Activated T-cell treated with anti-CD3 and anti-CD28 coated beads, Interleukin-2, amount 50 U/mL, for 4 hours (primary cell): Measurements from ENCODE around the gene PLEKHG5. TPM values are rescaled to one million over a fixed set of nuclear protein-coding genes. Genes with fewer than 3 reads are reported as not detected.

Source experiments
- ATAC-seq, 2 donors: fragments of 200-7000 bp; cut with Tn5 transposase; one replicate each; pipeline ENCODE4 v1.10.0; 2021
- DNase-seq: peaks from one replicate; pipeline ENCODE4 v3.0.0-alpha.2; 2020
- H3K27me3 Mint-ChIP-seq: one replicate; pipeline ENCODE4 v1.8.0; 2021; ENCODE audit warnings: low read depth, mixed read lengths
- H3K36me3 Mint-ChIP-seq: one replicate; pipeline ENCODE4 v1.8.0; 2022; ENCODE audit warnings: mixed read lengths; ENCODE audit not compliant: insufficient read depth
- H3K4me1 Mint-ChIP-seq: one replicate; pipeline ENCODE4 v1.8.0; 2021; ENCODE audit warnings: low read depth, mixed read lengths
- H3K4me3 Mint-ChIP-seq: one replicate; pipeline ENCODE4 v1.8.0; 2021; ENCODE audit warnings: mild to moderate bottlenecking, moderate library complexity, mixed read lengths
- H3K9me3 Mint-ChIP-seq: one replicate; pipeline ENCODE4 v1.8.0; 2021; ENCODE audit warnings: mixed read lengths
- total RNA-seq, 3 donors: library from RNA; stranded (reverse); gene quantifications; one replicate each; pipeline ENCODE4 v1.2.1, GENCODE V29; 2021

The PLEKHG5 gene
- total RNA-seq, 3 donors from 2014 or later: 1.2 to 2.1 (median 1.4) TPM

- H3K36me3 Mint-ChIP-seq: no peaks in the 10 kb centered on the region
- H3K4me1 Mint-ChIP-seq: peaks cover 5% of the 10 kb centered on the region
- H3K27me3 Mint-ChIP-seq: no peaks in the 10 kb centered on the region
- ATAC-seq (peak in 1 of 2 donors; percentile 33), DNase-seq (no peak)
- no peak overlapping the region for H3K4me3 Mint-ChIP-seq
- no peaks in the 10 kb centered on the region for H3K9me3 Mint-ChIP-seq
Observed at GRCh38 chr1:6471086-6471969, 20.1 kb downstream of the PLEKHG5 start.

- Mint-ChIP-seq H3K27me3 (no peaks in the 10 kb centered on the region), H3K9me3 (no peaks in the 10 kb centered on the region), H3K4me3 (no peak overlapping the region), H3K4me1 (peaks cover 5% of the 10 kb centered on the region), H3K36me3 (no peaks in the 10 kb centered on the region)
- DNase-seq: no peak
- no peak for ATAC-seq
Observed at GRCh38 chr1:6470132-6471085, 21.1 kb downstream of the PLEKHG5 start.

- H3K4me1 Mint-ChIP-seq: peaks cover 12% of the 10 kb centered on the region
- no peak for DNase-seq
- H3K4me3 Mint-ChIP-seq: no peak overlapping the region
- H3K9me3 Mint-ChIP-seq: no peaks in the 10 kb centered on the region
- no peak for ATAC-seq
- no peaks in the 10 kb centered on the region for H3K27me3 Mint-ChIP-seq
- H3K36me3 Mint-ChIP-seq: peaks cover 7% of the 10 kb centered on the region
Observed at GRCh38 chr1:6468729-6469461, 22.6 kb downstream of the PLEKHG5 start.

- ATAC-seq (no peak), DNase-seq (no peak)
- Mint-ChIP-seq H3K4me1 (peaks cover 20% of the 10 kb centered on the region), H3K36me3 (peaks cover 11% of the 10 kb centered on the region), H3K4me3 (peak overlapping the region; percentile 43), H3K9me3 (no peaks in the 10 kb centered on the region), H3K27me3 (no peaks in the 10 kb centered on the region)
Observed at GRCh38 chr1:6467744-6468688, 23.5 kb downstream of the PLEKHG5 start.

- Mint-ChIP-seq H3K9me3 (no peaks in the 10 kb centered on the region), H3K27me3 (no peaks in the 10 kb centered on the region), H3K36me3 (peaks cover 14% of the 10 kb centered on the region), H3K4me1 (peaks cover 28% of the 10 kb centered on the region), H3K4me3 (peak overlapping the region; percentile 43)
- ATAC-seq (no peak), DNase-seq (no peak)
Observed at GRCh38 chr1:6467224-6467623, 24.2 kb downstream of the PLEKHG5 start.

GRCh38 chr1:6466751-6467150 is 24.7 kb downstream of the PLEKHG5 start:
- Mint-ChIP-seq H3K4me1 (peaks cover 32% of the 10 kb centered on the region), H3K9me3 (no peaks in the 10 kb centered on the region), H3K27me3 (no peaks in the 10 kb centered on the region), H3K36me3 (peaks cover 15% of the 10 kb centered on the region), H3K4me3 (peak overlapping the region; percentile 96)
- ATAC-seq (no peak), DNase-seq (no peak)

GRCh38 chr1:6466023-6466422 is 25.4 kb downstream of the PLEKHG5 start, which contains the start of gene TNFRSF25:
Gene TNFRSF25, minus strand, starts transcription at chr1:6466173. Its CDS starts 66 bp downstream, at chr1:6466107.
- ATAC-seq (peak; percentile 85 to 88), DNase-seq (peak; percentile 52)
- Mint-ChIP-seq H3K4me3 (peak within 1 kb of the TSS; percentile 96), H3K9me3 (no peaks in the 10 kb centered on the region), H3K27me3 (no peaks in the 10 kb centered on the region), H3K4me1 (peaks cover 37% of the 10 kb centered on the region), H3K36me3 (peaks cover 15% of the 10 kb centered on the region)

GRCh38 chr1:6465461-6466005 is 25.9 kb downstream of the PLEKHG5 start:
- Mint-ChIP-seq H3K9me3 (no peaks in the 10 kb centered on the region), H3K27me3 (no peaks in the 10 kb centered on the region), H3K4me1 (peaks cover 42% of the 10 kb centered on the region), H3K4me3 (peak overlapping the region; percentile 96), H3K36me3 (peaks cover 15% of the 10 kb centered on the region)
- ATAC-seq (peak; percentile 60 to 61), DNase-seq (peak; percentile 46)

GRCh38 chr1:6464915-6465314 is 26.6 kb downstream of the PLEKHG5 start:
- ATAC-seq (no peak), DNase-seq (no peak)
- no peaks in the 10 kb centered on the region for H3K9me3 Mint-ChIP-seq
- peaks cover 47% of the 10 kb centered on the region for H3K4me1 Mint-ChIP-seq
- H3K36me3 Mint-ChIP-seq: peaks cover 15% of the 10 kb centered on the region
- peak overlapping the region; percentile 96 for H3K4me3 Mint-ChIP-seq
- H3K27me3 Mint-ChIP-seq: no peaks in the 10 kb centered on the region

- Mint-ChIP-seq H3K9me3 (no peaks in the 10 kb centered on the region), H3K4me1 (peaks cover 51% of the 10 kb centered on the region), H3K36me3 (peaks cover 15% of the 10 kb centered on the region), H3K4me3 (peak overlapping the region; percentile 96), H3K27me3 (no peaks in the 10 kb centered on the region)
- no peak for ATAC-seq
- DNase-seq: peak; percentile 44
Observed at GRCh38 chr1:6464514-6464836, 27.0 kb downstream of the PLEKHG5 start.

- DNase-seq (no peak), ATAC-seq (no peak)
- H3K27me3 Mint-ChIP-seq: no peaks in the 10 kb centered on the region
- H3K36me3 Mint-ChIP-seq: peaks cover 15% of the 10 kb centered on the region
- peak overlapping the region; percentile 35 for H3K4me3 Mint-ChIP-seq
- H3K9me3 Mint-ChIP-seq: no peaks in the 10 kb centered on the region
- H3K4me1 Mint-ChIP-seq: peaks cover 55% of the 10 kb centered on the region
Observed at GRCh38 chr1:6463120-6463412, 28.4 kb downstream of the PLEKHG5 start.

GRCh38 chr1:6462412-6463119 is 28.9 kb downstream of the PLEKHG5 start:
- peak overlapping the region; percentile 38 for H3K4me3 Mint-ChIP-seq
- peaks cover 15% of the 10 kb centered on the region for H3K36me3 Mint-ChIP-seq
- peaks cover 55% of the 10 kb centered on the region for H3K4me1 Mint-ChIP-seq
- H3K9me3 Mint-ChIP-seq: no peaks in the 10 kb centered on the region
- ATAC-seq (no peak), DNase-seq (no peak)
- no peaks in the 10 kb centered on the region for H3K27me3 Mint-ChIP-seq
